Type B pancreatic cell (in vitro differentiated cells): ENCODE results near the gene TMEM37. TPM values are rescaled to one million over a fixed set of nuclear protein-coding genes. Genes with fewer than 3 reads are reported as not detected.

Source experiments
- DNase-seq: peaks from one replicate; pipeline ENCODE4 v3.0.0; 2021; ENCODE audit warnings: mixed read lengths; ENCODE audit not compliant: unreplicated experiment; ENCODE audit errors: extremely low spot score
- H3K27ac Mint-ChIP-seq: 2 replicates; pipeline ENCODE4 v1.8.0; 2021; ENCODE audit warnings: mild to moderate bottlenecking, mixed read lengths
- H3K27me3 Mint-ChIP-seq: 2 replicates; pipeline ENCODE4 v1.8.0; 2021; ENCODE audit warnings: mixed read lengths
- H3K36me3 Mint-ChIP-seq: 2 replicates; pipeline ENCODE4 v1.8.0; 2021; ENCODE audit warnings: mixed read lengths
- H3K4me1 Mint-ChIP-seq: one replicate; pipeline ENCODE4 v1.8.0; 2021; ENCODE audit warnings: mixed read lengths; ENCODE audit not compliant: unreplicated experiment
- H3K4me3 Mint-ChIP-seq: 2 replicates; pipeline ENCODE4 v1.8.0; 2021; ENCODE audit warnings: mild to moderate bottlenecking, mixed read lengths
- H3K9me3 Mint-ChIP-seq: 2 replicates; pipeline ENCODE4 v1.8.0; 2021; ENCODE audit warnings: mixed read lengths
- total RNA-seq: library from RNA; stranded (reverse); gene quantifications from 2 replicates; pipeline ENCODE4 v1.2.1, GENCODE V29; 2021; ENCODE audit warnings: low replicate concordance
- TF ChIP-seq, protein P1 (sequence below): fragments of 200-600 bp; sonication (generic); conservative IDR thresholded peaks from 2 replicates; pipeline ENCODE4 v1.5.0; 2021; ENCODE audit warnings: antibody characterized with exemption, mild to moderate bottlenecking

Gene TMEM37
- total RNA-seq, 1 donor from 2014 or later, result 11.8 TPM

GRCh38 chr2:119405151-119405550, 26.5 kb upstream of the TMEM37 start:
- Mint-ChIP-seq H3K27ac (no peak overlapping the region), H3K4me1 (peaks cover 11% of the 10 kb centered on the region), H3K36me3 (no peaks in the 10 kb centered on the region), H3K4me3 (no peak overlapping the region), H3K27me3 (no peaks in the 10 kb centered on the region), H3K9me3 (no peaks in the 10 kb centered on the region)
- no peak for DNase-seq
- TF ChIP-seq, protein P1, sequence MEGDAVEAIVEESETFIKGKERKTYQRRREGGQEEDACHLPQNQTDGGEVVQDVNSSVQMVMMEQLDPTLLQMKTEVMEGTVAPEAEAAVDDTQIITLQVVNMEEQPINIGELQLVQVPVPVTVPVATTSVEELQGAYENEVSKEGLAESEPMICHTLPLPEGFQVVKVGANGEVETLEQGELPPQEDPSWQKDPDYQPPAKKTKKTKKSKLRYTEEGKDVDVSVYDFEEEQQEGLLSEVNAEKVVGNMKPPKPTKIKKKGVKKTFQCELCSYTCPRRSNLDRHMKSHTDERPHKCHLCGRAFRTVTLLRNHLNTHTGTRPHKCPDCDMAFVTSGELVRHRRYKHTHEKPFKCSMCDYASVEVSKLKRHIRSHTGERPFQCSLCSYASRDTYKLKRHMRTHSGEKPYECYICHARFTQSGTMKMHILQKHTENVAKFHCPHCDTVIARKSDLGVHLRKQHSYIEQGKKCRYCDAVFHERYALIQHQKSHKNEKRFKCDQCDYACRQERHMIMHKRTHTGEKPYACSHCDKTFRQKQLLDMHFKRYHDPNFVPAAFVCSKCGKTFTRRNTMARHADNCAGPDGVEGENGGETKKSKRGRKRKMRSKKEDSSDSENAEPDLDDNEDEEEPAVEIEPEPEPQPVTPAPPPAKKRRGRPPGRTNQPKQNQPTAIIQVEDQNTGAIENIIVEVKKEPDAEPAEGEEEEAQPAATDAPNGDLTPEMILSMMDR, result no peak

DNA sequence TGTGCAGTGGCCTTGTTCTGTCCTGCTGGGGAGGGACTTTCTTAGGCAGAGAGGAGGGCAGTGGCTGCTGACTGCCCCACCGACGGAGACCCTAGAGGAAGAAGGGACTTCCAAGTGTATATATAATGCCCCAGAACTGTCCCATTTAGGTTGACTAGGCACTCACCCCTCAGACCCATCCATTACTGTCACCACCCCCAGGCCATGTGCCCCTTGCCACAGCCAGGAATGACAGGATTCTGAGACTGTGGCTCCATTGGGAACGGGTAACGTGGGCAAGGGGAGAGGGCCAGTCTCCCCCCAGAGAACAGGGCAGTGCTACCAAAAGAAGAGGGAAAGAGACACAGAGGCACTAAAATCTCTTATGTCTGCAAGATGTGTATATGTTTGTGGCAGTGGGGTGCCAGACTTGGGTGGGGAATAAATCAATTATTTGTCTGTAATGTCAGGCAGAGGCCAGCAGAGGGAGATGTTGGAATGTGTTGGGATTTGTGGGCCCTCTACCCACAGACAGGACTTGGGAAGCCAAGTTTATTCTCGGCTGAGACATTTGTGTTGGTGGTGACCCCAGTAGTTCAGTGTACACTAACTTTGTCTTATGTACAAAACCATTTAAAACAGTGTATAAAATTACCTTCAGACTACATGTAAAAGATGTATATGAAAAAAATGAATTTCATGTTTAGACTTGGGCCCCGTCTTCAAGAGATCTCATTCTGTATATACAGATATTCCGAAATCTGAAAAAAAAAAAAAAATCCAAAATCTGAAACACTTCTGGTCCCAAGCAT, 24.0 kb upstream of the TMEM37 start:
- TF ChIP-seq, protein P1, result peak; percentile 90
- Mint-ChIP-seq H3K27ac (peak overlapping the region; percentile 19), H3K9me3 (no peaks in the 10 kb centered on the region), H3K4me3 (no peak overlapping the region), H3K36me3 (no peaks in the 10 kb centered on the region), H3K27me3 (no peaks in the 10 kb centered on the region), H3K4me1 (peaks cover 11% of the 10 kb centered on the region)
- no peak for DNase-seq

DNA sequence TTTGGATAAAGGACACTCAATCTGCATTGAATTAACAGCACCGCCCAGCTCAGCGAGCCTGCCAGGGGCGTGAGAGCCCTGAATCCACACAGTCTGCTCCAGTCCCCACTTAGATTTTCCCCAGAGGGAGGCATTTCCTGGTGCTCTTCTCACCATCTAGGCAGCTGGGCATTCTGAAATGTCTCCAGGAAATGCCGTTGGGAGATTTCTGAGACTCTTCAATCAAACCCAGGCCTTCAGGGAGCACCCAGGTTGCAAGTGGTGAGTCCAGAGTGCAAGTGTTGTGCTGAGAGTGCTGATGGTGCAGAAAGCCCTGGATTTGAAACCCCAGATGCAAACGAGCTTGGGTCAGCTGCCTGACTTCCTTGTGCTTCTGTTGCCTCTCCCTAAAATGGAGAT, 23.4 kb upstream of the TMEM37 start:
- H3K27ac Mint-ChIP-seq, result no peak overlapping the region
- TF ChIP-seq, protein P1, result no peak
- no peaks in the 10 kb centered on the region for H3K36me3 Mint-ChIP-seq
- H3K27me3 Mint-ChIP-seq, result no peaks in the 10 kb centered on the region
- peak; percentile 37 for DNase-seq
- no peaks in the 10 kb centered on the region for H3K9me3 Mint-ChIP-seq
- H3K4me1 Mint-ChIP-seq, result peaks cover 8% of the 10 kb centered on the region
- H3K4me3 Mint-ChIP-seq, result no peak overlapping the region

DNA sequence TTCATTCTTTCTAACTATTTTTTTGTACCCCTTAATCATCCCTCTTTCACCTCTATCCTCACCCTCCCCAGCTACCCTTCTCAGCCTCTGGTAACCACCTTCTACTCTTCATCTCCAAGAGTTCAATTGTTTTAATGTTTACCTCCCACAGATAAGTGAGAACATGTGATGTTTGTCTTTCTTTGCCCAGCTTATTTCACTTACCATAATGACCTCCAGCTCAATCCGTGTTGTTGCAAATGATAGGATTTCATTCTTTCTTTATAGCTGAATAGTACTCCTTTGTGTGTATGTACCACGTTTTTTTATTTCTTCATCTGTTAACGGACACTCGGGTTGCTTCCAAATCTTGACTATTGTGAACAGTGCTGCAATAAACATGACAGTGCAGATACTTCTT, 22.1 kb upstream of the TMEM37 start:
- Mint-ChIP-seq H3K27ac (no peak overlapping the region), H3K9me3 (no peaks in the 10 kb centered on the region), H3K4me3 (no peak overlapping the region), H3K36me3 (no peaks in the 10 kb centered on the region), H3K4me1 (peaks cover 8% of the 10 kb centered on the region), H3K27me3 (no peaks in the 10 kb centered on the region)
- no peak for DNase-seq
- TF ChIP-seq, protein P1, result no peak

GRCh38 chr2:119414894-119415293, 16.8 kb upstream of the TMEM37 start:
- no peak for DNase-seq
- Mint-ChIP-seq H3K4me3 (no peak overlapping the region), H3K4me1 (peaks cover 3% of the 10 kb centered on the region), H3K36me3 (no peaks in the 10 kb centered on the region), H3K27me3 (no peaks in the 10 kb centered on the region), H3K9me3 (no peaks in the 10 kb centered on the region), H3K27ac (no peak overlapping the region)
- TF ChIP-seq, protein P1, result no peak
